Hepatocyte (in vitro differentiated cells): ENCODE data around the gene ZNF518B. TPM values are rescaled to one million over a fixed set of nuclear protein-coding genes. Genes with fewer than 3 reads are reported as not detected.
"Not testable (repeated sequence)": the region's sequence is repeated elsewhere in the genome, so short reads cannot be mapped to it uniquely, and the experiment has no call there.

ENCODE experiments used
- DNase-seq: peaks from one replicate; pipeline ENCODE4 v3.0.0-alpha.2; 2016; ENCODE audit warnings: low spot score
- H2AFZ ChIP-seq: fragments of 200-600 bp; sonication (generic); 2 replicates; pipeline ENCODE4 v1.6.0; 2016; ENCODE audit warnings: antibody characterized with exemption, mild to moderate bottlenecking
- H3K27ac ChIP-seq: fragments of 200-600 bp; sonication (generic); 2 replicates; pipeline ENCODE4 v1.5.1; 2016; ENCODE audit warnings: mild to moderate bottlenecking
- H3K27me3 ChIP-seq: fragments of 200-600 bp; sonication (generic); 2 replicates; pipeline ENCODE4 v1.6.1; 2016
- H3K36me3 ChIP-seq: fragments of 200-600 bp; sonication (generic); replicated peaks from 2 replicates; pipeline ENCODE4 v1.5.1; 2016; ENCODE audit warnings: low read depth; ENCODE audit not compliant: insufficient read depth
- H3K4me1 ChIP-seq: fragments of 200-600 bp; sonication (generic); 2 replicates; pipeline ENCODE4 v1.5.1; 2016; ENCODE audit warnings: mild to moderate bottlenecking, moderate library complexity; ENCODE audit not compliant: insufficient read depth
- H3K4me2 ChIP-seq: fragments of 200-600 bp; sonication (generic); 2 replicates; pipeline ENCODE4 v1.6.0; 2016
- H3K4me3 ChIP-seq: fragments of 200-600 bp; sonication (generic); 2 replicates; pipeline ENCODE4 v1.5.1; 2016; ENCODE audit warnings: mild to moderate bottlenecking
- H3K79me2 ChIP-seq: fragments of 200-600 bp; sonication (generic); 2 replicates; pipeline ENCODE4 v1.6.0; 2017; ENCODE audit warnings: mild to moderate bottlenecking
- H3K9me2 ChIP-seq: fragments of 200-600 bp; sonication (generic); replicated peaks from 2 replicates; pipeline ENCODE4 v1.6.0; 2017; ENCODE audit warnings: mild to moderate bottlenecking; ENCODE audit not compliant: insufficient read depth
- H3K9me3 ChIP-seq: fragments of 200-600 bp; sonication (generic); 2 replicates; pipeline ENCODE4 v1.5.1; 2016; ENCODE audit warnings: low read depth, mild to moderate bottlenecking
- H4K20me1 ChIP-seq: fragments of 200-600 bp; sonication (generic); 2 replicates; pipeline ENCODE4 v1.6.0; 2016; ENCODE audit warnings: mild to moderate bottlenecking; ENCODE audit not compliant: insufficient read depth, poor library complexity, severe bottlenecking
- CTCF ChIP-seq: fragments of 200-600 bp; sonication (generic); IDR thresholded peaks from 2 replicates; pipeline ENCODE4 v1.5.1; 2016; ENCODE audit warnings: antibody characterized with exemption, mild to moderate bottlenecking; ENCODE audit not compliant: poor library complexity
- EZH2 ChIP-seq: fragments of 200-600 bp; sonication (generic); IDR thresholded peaks from 2 replicates; pipeline ENCODE4 v1.6.1; 2016; ENCODE audit warnings: antibody characterized with exemption, mild to moderate bottlenecking, borderline replicate concordance
- EZH2phosphoT487 ChIP-seq: fragments of 200-600 bp; sonication (generic); IDR thresholded peaks from one replicate; pipeline ENCODE4 v1.6.1; 2018; ENCODE audit warnings: antibody characterized with exemption, mild to moderate bottlenecking, low read depth, moderate library complexity; ENCODE audit not compliant: unreplicated experiment, severe bottlenecking
- WGBS: methylation state at CpG from one replicate; pipeline ENCODE4 v1.1.6; 2016; ENCODE audit warnings: low lambda C conversion rate; ENCODE audit errors: missing lambda C conversion rate; 5-methylcytosine and 5-hydroxymethylcytosine counted together
- polyA plus RNA-seq: library from polyadenylated mRNA; unstranded; fragments of >200 nt; fragmentation: Nextera tagmentation; extraction: Ambion mirVana; gene quantifications from 2 replicates; pipeline ENCODE4 v1.2.1, GENCODE V29; 2016
- total RNA-seq: library from RNA; depleted of rRNA; stranded (reverse); fragments of >200 nt; gene quantifications from 2 replicates; pipeline ENCODE4 v1.2.3, GENCODE V29; 2014

The ZNF518B gene
- total and polyA plus RNA-seq, 2 experiments from 2014 or later, result 13.1 to 59.3 TPM

DNA sequence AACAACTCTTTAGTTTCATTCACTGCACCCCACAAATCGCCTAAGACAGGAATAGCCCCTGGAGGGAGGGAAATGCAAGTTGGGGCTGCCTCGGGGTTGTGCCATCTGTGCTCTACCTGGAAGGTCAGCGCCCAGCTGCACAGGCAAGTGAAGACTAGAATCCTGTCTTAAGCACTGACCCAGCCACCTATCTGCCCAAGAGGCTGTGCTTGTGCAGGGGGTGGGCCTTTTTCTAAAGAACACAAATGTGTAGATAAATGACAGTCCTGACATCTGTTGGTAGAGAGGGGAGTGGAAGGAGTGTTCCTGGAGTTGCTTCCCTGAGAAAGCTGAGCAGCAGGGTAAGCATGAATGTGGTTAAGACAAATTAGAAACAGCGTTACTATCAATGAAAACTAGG is 15.7 kb downstream of the ZNF518B start:
- H3K4me3 ChIP-seq, result no peak overlapping the region
- H2AFZ ChIP-seq, result no peak overlapping the region
- TF ChIP-seq CTCF (no peak), EZH2 (no peak), EZH2phosphoT487 (no peak)
- no peaks in the 10 kb centered on the region for H4K20me1 ChIP-seq
- H3K9me3 ChIP-seq, result peaks cover 32% of the 10 kb centered on the region
- no peaks in the 10 kb centered on the region for H3K79me2 ChIP-seq
- H3K36me3 ChIP-seq, result peaks cover 16% of the 10 kb centered on the region
- H3K9me2 ChIP-seq, result no peaks in the 10 kb centered on the region
- no peaks in the 10 kb centered on the region for H3K27me3 ChIP-seq
- no peak overlapping the region for H3K27ac ChIP-seq
- no peak for DNase-seq
- no peak overlapping the region for H3K4me2 ChIP-seq
- WGBS, result 82% methylated on average over 4 of the region's 4 CpGs
- H3K4me1 ChIP-seq, result no peaks in the 10 kb centered on the region

- Histone ChIP-seq H3K9me2 (no peaks in the 10 kb centered on the region), H3K27ac (no peak overlapping the region), H4K20me1 (no peaks in the 10 kb centered on the region), H2AFZ (no peak overlapping the region), H3K27me3 (no peaks in the 10 kb centered on the region), H3K4me2 (no peak overlapping the region), H3K4me1 (no peaks in the 10 kb centered on the region), H3K36me3 (peaks cover 6% of the 10 kb centered on the region), H3K9me3 (peaks cover 10% of the 10 kb centered on the region), H3K4me3 (no peak overlapping the region), H3K79me2 (no peaks in the 10 kb centered on the region)
- WGBS, result 87% methylated on average over 1 of the region's 1 CpG
- DNase-seq, result no peak
- TF ChIP-seq EZH2 (no peak), CTCF (no peak), EZH2phosphoT487 (no peak)
Measured at GRCh38 chr4:10438924-10439323, 18.3 kb downstream of the ZNF518B start.

- no peak for DNase-seq
- Histone ChIP-seq H3K4me1 (no peaks in the 10 kb centered on the region), H2AFZ (no peak overlapping the region), H3K4me3 (no peak overlapping the region), H3K4me2 (no peak overlapping the region), H3K9me2 (no peaks in the 10 kb centered on the region), H3K27me3 (no peaks in the 10 kb centered on the region), H4K20me1 (no peaks in the 10 kb centered on the region), H3K36me3 (no peaks in the 10 kb centered on the region), H3K27ac (no peak overlapping the region), H3K79me2 (no peaks in the 10 kb centered on the region), H3K9me3 (peaks cover 4% of the 10 kb centered on the region)
- no peak for TF ChIP-seq EZH2phosphoT487
- no peak for TF ChIP-seq EZH2
- no peak for TF ChIP-seq CTCF
- 77% methylated on average over 1 of the region's 1 CpG for WGBS
Measured at GRCh38 chr4:10437735-10438134, 19.5 kb downstream of the ZNF518B start.

GRCh38 chr4:10427680-10428079 is 29.5 kb downstream of the ZNF518B start:
- not testable (repeated sequence) for H3K4me2 ChIP-seq, H3K27ac ChIP-seq, H3K27me3 ChIP-seq, H3K4me1 ChIP-seq, H3K9me2 ChIP-seq, H3K79me2 ChIP-seq, H3K4me3 ChIP-seq, H4K20me1 ChIP-seq, H3K9me3 ChIP-seq, H2AFZ ChIP-seq, DNase-seq, H3K36me3 ChIP-seq
- 66% methylated on average over 8 of the region's 8 CpGs for WGBS
